Smooth muscle cell (in vitro differentiated cells): ENCODE measurements around the gene ILKAP. TPM values are rescaled to one million over a fixed set of nuclear protein-coding genes. Genes with fewer than 3 reads are reported as not detected.

ENCODE experiments used
- DNase-seq: peaks from one replicate; lab custom pipeline; 2025; ENCODE audit not compliant: unreplicated experiment; lab: John Stamatoyannopoulos, UW
- H2AFZ ChIP-seq: fragments of 200-600 bp; sonication (generic); 2 replicates; pipeline ENCODE4 v1.6.0; 2016; ENCODE audit warnings: antibody characterized with exemption, low read depth, mild to moderate bottlenecking
- H3F3A ChIP-seq: fragments of 200-600 bp; sonication (generic); 2 replicates; pipeline ENCODE4 v1.6.0; 2017; ENCODE audit warnings: antibody characterized with exemption, low read depth
- H3K27ac ChIP-seq: fragments of 200-600 bp; sonication (generic); 2 replicates; pipeline ENCODE4 v1.5.1; 2016; ENCODE audit warnings: low read depth, mild to moderate bottlenecking
- H3K27me3 ChIP-seq: fragments of 200-600 bp; sonication (generic); 2 replicates; pipeline ENCODE4 v1.6.1; 2016; ENCODE audit warnings: low read depth, mild to moderate bottlenecking
- H3K36me3 ChIP-seq: fragments of 200-600 bp; sonication (generic); 2 replicates; pipeline ENCODE4 v1.5.1; 2016; ENCODE audit warnings: low read depth
- H3K4me1 ChIP-seq: fragments of 200-600 bp; sonication (generic); 2 replicates; pipeline ENCODE4 v1.5.1; 2016; ENCODE audit warnings: low read depth
- H3K4me2 ChIP-seq: fragments of 200-600 bp; sonication (generic); 2 replicates; pipeline ENCODE4 v1.6.0; 2016; ENCODE audit warnings: mild to moderate bottlenecking
- H3K4me3 ChIP-seq: fragments of 200-600 bp; sonication (generic); 2 replicates; pipeline ENCODE4 v1.5.1; 2016; ENCODE audit warnings: mild to moderate bottlenecking
- H3K79me2 ChIP-seq: fragments of 200-600 bp; sonication (generic); 2 replicates; pipeline ENCODE4 v1.6.0; 2016; ENCODE audit warnings: low read depth, mild to moderate bottlenecking
- H3K9ac ChIP-seq: fragments of 200-600 bp; sonication (generic); 2 replicates; pipeline ENCODE4 v1.6.0; 2016; ENCODE audit warnings: low read depth
- H3K9me3 ChIP-seq: fragments of 200-600 bp; sonication (generic); replicated peaks from 2 replicates; pipeline ENCODE4 v1.5.1; 2016; ENCODE audit warnings: low read depth
- H4K20me1 ChIP-seq: fragments of 200-600 bp; sonication (generic); 2 replicates; pipeline ENCODE4 v1.6.0; 2016; ENCODE audit warnings: low read depth
- WGBS: methylation state at CpG from one replicate; pipeline ENCODE4 v1.1.7; 2016; ENCODE audit warnings: low lambda C conversion rate; 5-methylcytosine and 5-hydroxymethylcytosine counted together
- polyA plus RNA-seq: library from polyadenylated mRNA; unstranded; fragments of >200 nt; fragmentation: Nextera tagmentation; extraction: Ambion mirVana; gene quantifications from 2 replicates; pipeline ENCODE4 v1.2.1, GENCODE V29; 2016
- total RNA-seq: library from RNA; depleted of rRNA; stranded (reverse); fragments of >200 nt; gene quantifications from 2 replicates; pipeline ENCODE4 v1.2.3, GENCODE V29; 2014
- TF ChIP-seq, protein P1 (sequence below): fragments of 200-600 bp; sonication (generic); IDR thresholded peaks from 2 replicates; pipeline ENCODE4 v1.5.1; 2017; ENCODE audit warnings: borderline replicate concordance, mild to moderate bottlenecking, antibody characterized with exemption; ENCODE audit not compliant: insufficient read depth, poor library complexity, severe bottlenecking

The ILKAP gene
- total and polyA plus RNA-seq, 2 experiments from 2014 or later = 12.0 to 21.9 TPM

DNA sequence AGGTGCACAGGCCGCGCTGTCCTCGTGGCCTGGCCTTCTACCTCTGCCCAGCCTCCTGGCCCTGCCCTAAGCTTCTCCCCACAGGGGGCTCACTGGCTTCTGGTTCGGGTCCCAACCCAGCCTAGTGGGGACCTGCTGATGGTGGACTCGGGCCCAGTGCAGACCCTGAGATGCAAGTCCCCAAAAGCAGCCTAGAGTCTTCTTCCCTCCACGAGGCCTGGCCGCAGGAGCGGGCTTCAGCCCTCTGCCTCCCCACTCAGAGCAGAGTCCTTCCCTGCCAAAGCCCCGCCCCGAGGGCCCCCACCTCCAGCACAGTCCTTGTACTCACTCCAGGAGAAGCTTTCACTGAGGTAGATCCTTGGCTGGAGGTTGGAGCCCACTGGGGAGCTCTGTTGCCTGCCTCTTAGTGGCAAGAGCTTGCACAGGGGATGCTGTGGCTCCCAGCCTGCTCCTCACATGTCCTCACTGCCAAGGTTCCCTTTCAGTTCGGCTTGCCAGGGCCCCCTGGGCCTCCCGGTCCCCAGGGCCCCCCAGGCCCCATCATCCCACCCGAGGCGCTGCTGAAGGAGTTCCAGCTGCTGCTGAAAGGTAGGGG is 41.1 kb downstream of the ILKAP start:
- no peak overlapping the region for H3K27ac ChIP-seq
- H3K4me2 ChIP-seq = no peak overlapping the region
- H3K36me3 ChIP-seq = no peaks in the 10 kb centered on the region
- H3F3A ChIP-seq = no peaks in the 10 kb centered on the region
- peaks cover 64% of the 10 kb centered on the region for H3K27me3 ChIP-seq
- H3K4me1 ChIP-seq = peaks cover 5% of the 10 kb centered on the region
- no peaks in the 10 kb centered on the region for H4K20me1 ChIP-seq
- WGBS = 88% methylated on average over 14 of the region's 14 CpGs
- H2AFZ ChIP-seq = no peak overlapping the region
- H3K9me3 ChIP-seq = no peaks in the 10 kb centered on the region
- H3K4me3 ChIP-seq = no peak overlapping the region
- DNase-seq = no peak
- TF ChIP-seq, protein P1, sequence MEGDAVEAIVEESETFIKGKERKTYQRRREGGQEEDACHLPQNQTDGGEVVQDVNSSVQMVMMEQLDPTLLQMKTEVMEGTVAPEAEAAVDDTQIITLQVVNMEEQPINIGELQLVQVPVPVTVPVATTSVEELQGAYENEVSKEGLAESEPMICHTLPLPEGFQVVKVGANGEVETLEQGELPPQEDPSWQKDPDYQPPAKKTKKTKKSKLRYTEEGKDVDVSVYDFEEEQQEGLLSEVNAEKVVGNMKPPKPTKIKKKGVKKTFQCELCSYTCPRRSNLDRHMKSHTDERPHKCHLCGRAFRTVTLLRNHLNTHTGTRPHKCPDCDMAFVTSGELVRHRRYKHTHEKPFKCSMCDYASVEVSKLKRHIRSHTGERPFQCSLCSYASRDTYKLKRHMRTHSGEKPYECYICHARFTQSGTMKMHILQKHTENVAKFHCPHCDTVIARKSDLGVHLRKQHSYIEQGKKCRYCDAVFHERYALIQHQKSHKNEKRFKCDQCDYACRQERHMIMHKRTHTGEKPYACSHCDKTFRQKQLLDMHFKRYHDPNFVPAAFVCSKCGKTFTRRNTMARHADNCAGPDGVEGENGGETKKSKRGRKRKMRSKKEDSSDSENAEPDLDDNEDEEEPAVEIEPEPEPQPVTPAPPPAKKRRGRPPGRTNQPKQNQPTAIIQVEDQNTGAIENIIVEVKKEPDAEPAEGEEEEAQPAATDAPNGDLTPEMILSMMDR = no peak
- H3K79me2 ChIP-seq = no peaks in the 10 kb centered on the region
- no peak overlapping the region for H3K9ac ChIP-seq

DNA sequence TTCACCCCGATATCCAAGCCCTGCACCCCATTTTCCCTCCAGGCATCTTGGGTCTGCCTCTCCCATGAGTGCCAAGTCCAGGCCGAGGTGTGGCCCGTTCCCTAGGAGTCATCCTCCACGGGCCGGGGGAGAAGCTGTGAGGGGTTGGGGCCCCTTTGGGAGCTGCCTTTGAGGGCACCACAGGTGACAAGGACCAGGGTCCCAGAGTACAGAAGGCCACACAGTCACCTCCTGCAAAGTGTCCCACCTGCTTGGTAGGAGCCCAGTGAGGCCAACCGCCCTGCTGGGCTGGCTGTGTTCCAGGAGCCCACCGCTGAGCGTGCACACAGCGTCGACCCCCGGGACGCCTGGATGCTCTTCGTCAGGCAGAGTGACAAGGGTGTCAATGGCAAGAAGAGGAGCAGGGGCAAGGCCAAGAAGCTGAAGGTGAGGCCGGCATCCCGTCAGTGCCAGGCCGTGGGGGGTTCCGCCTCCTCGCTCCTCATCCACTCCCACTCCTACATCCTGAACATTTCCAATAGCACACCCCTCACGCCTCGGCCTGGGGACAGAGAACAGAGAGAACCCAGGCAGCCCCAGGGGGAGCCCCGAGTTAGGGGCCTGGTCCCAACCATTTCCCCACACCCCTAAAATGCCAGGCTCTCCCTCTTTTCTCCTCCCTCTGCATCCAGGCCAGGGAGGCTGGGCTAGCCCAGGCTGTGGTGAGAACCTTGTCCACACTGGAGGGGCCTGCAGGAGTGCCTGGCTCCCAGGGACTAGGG is 42.0 kb downstream of the ILKAP start:
- Histone ChIP-seq H4K20me1 (no peaks in the 10 kb centered on the region), H3K79me2 (no peaks in the 10 kb centered on the region), H3K27me3 (peaks cover 64% of the 10 kb centered on the region), H3F3A (no peaks in the 10 kb centered on the region), H3K9me3 (no peaks in the 10 kb centered on the region), H2AFZ (no peak overlapping the region), H3K9ac (no peak overlapping the region), H3K27ac (no peak overlapping the region), H3K4me2 (no peak overlapping the region), H3K4me3 (no peak overlapping the region), H3K4me1 (peaks cover 5% of the 10 kb centered on the region), H3K36me3 (no peaks in the 10 kb centered on the region)
- TF ChIP-seq, protein P1 = no peak
- 93% methylated on average over 21 of the region's 21 CpGs for whole genome bisulfite sequencing
- no peak for DNase-seq

DNA sequence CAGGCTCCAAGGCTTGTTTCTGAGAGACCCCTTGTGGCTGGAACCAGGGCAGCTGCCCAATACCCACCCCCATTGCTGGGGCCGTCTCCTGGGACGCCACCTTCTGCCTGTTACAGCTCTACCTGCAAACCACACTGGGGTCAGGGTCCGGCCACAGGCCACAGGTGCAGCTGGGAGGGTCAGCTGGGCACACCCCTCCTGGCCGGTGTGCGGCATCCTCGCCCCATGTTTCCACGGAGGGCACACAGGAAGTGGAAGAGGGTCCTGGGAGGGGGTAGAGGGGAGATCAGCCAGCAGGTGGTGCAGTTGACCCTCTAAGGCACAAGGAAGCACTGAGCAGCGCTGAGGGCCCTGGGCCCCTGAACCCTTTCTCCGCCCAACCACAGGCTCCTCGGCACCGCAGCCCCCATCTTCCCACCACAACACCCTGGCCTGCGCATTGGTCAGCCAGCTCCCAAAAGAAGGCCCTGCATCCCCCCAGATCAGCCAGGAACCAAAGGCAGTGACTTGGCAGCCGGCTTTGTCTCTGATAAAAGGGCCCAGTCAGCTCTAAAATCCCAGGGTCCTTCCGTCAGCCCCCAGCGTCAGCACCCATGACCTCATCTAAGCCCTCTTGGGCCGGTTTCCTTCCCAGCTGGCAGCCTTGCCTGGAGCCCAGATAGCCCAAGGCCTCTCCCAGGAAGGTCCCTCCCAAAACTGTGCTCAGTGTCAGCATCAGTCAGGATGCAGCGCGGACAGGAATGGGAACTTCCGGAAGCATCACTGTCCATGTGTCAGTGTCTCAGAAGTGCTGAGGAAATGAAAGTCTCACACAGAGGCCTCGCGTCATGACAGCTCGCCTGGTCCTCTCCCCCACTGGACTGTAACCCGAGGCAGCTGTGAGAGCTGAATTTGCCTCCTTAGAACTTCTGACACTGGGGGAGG is 43.0 kb downstream of the ILKAP start:
- TF ChIP-seq, protein P1 = peak; percentile 18
- peaks cover 5% of the 10 kb centered on the region for H3K4me1 ChIP-seq
- no peak overlapping the region for H2AFZ ChIP-seq
- WGBS = 68% methylated on average over 23 of the region's 23 CpGs
- no peaks in the 10 kb centered on the region for H3K36me3 ChIP-seq
- H3K79me2 ChIP-seq = no peaks in the 10 kb centered on the region
- H3K4me3 ChIP-seq = no peak overlapping the region
- peaks cover 64% of the 10 kb centered on the region for H3K27me3 ChIP-seq
- no peak overlapping the region for H3K27ac ChIP-seq
- no peak overlapping the region for H3K4me2 ChIP-seq
- no peak overlapping the region for H3K9ac ChIP-seq
- H3F3A ChIP-seq = no peaks in the 10 kb centered on the region
- H4K20me1 ChIP-seq = no peaks in the 10 kb centered on the region
- no peaks in the 10 kb centered on the region for H3K9me3 ChIP-seq
- no peak for DNase-seq
